Cardiac atrium fibroblast (primary cell): ENCODE data around the gene USP17L28. TPM values are rescaled to one million over a fixed set of nuclear protein-coding genes. Genes with fewer than 3 reads are reported as not detected.

Experiments
- total RNA-seq: library from RNA; depleted of rRNA; stranded (reverse); fragments of >200 nt; gene quantifications from 2 replicates; pipeline ENCODE4 v1.2.3, GENCODE V29; 2015

USP17L28 gene
- not detected in 2 replicates for total RNA-seq

DNA sequence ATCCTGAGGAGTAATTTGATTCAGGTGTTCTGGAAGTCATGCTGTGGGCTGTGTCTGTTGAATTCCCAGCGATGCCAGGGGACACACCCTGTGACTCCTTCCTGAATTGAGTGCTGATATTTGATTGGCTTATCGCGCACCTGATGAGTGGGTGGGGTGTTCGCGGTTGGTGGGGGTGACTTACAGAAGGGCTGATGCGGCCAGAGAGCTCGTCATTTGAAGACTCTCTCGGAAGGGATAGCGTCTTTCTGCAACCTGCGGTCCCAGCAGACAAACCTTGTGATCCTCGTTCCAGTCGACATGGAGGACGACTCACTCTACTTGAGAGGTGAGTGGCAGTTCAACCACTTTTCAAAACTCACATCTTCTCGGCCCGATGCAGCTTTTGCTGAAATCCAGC lies at the start of gene USP17L28:
USP17L28 (plus strand) TSS at position 301 of the 400 bp plus-strand sequence; CDS start at position 301, 0 bp downstream.

GRCh38 chr4:9324865-9325264 lies 23.8 kb upstream of the USP17L28 start, which contains the start of gene USP17L24:
Gene USP17L24 (plus strand): TSS chr4:9325165. CDS start chr4:9325165, 0 bp downstream.

GRCh38 chr4:9329611-9330010 lies 19.1 kb upstream of the USP17L28 start, which contains the start of gene USP17L25:
Gene USP17L25 (plus strand): TSS chr4:9329911. CDS start chr4:9329911, 0 bp downstream.

DNA sequence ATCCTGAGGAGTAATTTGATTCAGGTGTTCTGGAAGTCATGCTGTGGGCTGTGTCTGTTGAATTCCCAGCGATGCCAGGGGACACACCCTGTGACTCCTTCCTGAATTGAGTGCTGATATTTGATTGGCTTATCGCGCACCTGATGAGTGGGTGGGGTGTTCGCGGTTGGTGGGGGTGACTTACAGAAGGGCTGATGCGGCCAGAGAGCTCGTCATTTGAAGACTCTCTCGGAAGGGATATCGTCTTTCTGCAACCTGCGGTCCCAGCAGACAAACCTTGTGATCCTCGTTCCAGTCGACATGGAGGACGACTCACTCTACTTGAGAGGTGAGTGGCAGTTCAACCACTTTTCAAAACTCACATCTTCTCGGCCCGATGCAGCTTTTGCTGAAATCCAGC lies 14.3 kb upstream of the USP17L28 start, which contains the start of gene USP17L26:
USP17L26 (plus strand) TSS at position 301 of the 400 bp plus-strand sequence; CDS start at position 301, 0 bp downstream.

DNA sequence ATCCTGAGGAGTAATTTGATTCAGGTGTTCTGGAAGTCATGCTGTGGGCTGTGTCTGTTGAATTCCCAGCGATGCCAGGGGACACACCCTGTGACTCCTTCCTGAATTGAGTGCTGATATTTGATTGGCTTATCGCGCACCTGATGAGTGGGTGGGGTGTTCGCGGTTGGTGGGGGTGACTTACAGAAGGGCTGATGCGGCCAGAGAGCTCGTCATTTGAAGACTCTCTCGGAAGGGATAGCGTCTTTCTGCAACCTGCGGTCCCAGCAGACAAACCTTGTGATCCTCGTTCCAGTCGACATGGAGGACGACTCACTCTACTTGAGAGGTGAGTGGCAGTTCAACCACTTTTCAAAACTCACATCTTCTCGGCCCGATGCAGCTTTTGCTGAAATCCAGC lies 9.6 kb upstream of the USP17L28 start, which contains the start of gene USP17L5:
USP17L5 (plus strand) TSS at position 301 of the 400 bp plus-strand sequence; CDS start at position 301, 0 bp downstream.

DNA sequence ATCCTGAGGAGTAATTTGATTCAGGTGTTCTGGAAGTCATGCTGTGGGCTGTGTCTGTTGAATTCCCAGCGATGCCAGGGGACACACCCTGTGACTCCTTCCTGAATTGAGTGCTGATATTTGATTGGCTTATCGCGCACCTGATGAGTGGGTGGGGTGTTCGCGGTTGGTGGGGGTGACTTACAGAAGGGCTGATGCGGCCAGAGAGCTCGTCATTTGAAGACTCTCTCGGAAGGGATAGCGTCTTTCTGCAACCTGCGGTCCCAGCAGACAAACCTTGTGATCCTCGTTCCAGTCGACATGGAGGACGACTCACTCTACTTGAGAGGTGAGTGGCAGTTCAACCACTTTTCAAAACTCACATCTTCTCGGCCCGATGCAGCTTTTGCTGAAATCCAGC lies 4.8 kb upstream of the USP17L28 start, which contains the start of gene USP17L27:
USP17L27 (plus strand) TSS at position 301 of the 400 bp plus-strand sequence; CDS start at position 301, 0 bp downstream.

DNA sequence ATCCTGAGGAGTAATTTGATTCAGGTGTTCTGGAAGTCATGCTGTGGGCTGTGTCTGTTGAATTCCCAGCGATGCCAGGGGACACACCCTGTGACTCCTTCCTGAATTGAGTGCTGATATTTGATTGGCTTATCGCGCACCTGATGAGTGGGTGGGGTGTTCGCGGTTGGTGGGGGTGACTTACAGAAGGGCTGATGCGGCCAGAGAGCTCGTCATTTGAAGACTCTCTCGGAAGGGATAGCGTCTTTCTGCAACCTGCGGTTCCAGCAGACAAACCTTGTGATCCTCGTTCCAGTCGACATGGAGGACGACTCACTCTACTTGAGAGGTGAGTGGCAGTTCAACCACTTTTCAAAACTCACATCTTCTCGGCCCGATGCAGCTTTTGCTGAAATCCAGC lies 4.6 kb downstream of the USP17L28 start, which contains the start of gene USP17L29:
USP17L29 (plus strand) TSS at position 301 of the 400 bp plus-strand sequence; CDS start at position 301, 0 bp downstream.

DNA sequence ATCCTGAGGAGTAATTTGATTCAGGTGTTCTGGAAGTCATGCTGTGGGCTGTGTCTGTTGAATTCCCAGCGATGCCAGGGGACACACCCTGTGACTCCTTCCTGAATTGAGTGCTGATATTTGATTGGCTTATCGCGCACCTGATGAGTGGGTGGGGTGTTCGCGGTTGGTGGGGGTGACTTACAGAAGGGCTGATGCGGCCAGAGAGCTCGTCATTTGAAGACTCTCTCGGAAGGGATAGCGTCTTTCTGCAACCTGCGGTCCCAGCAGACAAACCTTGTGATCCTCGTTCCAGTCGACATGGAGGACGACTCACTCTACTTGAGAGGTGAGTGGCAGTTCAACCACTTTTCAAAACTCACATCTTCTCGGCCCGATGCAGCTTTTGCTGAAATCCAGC lies 14.1 kb downstream of the USP17L28 start, which contains the start of gene USP17L30:
USP17L30 (plus strand) TSS at position 301 of the 400 bp plus-strand sequence; CDS start at position 301, 0 bp downstream.

Other genes with a start within 250 kb of the USP17L28 start
- not detected in 2 replicates for gene FAM90A26, start 178.5 kb upstream of the USP17L28 start, total RNA-seq
- gene USP17L10, start 138.2 kb upstream of the USP17L28 start, total RNA-seq: not detected in 2 replicates
- not detected in 2 replicates for gene USP17L11, start 133.5 kb upstream of the USP17L28 start, total RNA-seq
- not detected in 2 replicates for gene USP17L12, start 128.7 kb upstream of the USP17L28 start, total RNA-seq
- not detected in 2 replicates for gene USP17L13, start 124.0 kb upstream of the USP17L28 start, total RNA-seq
- not detected in 2 replicates for gene USP17L15, start 114.5 kb upstream of the USP17L28 start, total RNA-seq
- gene USP17L17, start 105.0 kb upstream of the USP17L28 start, total RNA-seq: not detected in 2 replicates
- not detected in 2 replicates for gene USP17L18, start 100.3 kb upstream of the USP17L28 start, total RNA-seq
- not detected in 2 replicates for gene USP17L19, start 95.5 kb upstream of the USP17L28 start, total RNA-seq
- not detected in 2 replicates for gene USP17L20, start 90.8 kb upstream of the USP17L28 start, total RNA-seq
- gene USP17L21, start 86.0 kb upstream of the USP17L28 start, total RNA-seq: not detected in 2 replicates
- not detected in 2 replicates for gene USP17L22, start 81.3 kb upstream of the USP17L28 start, total RNA-seq
- not detected in 2 replicates for gene USP17L24, start 23.7 kb upstream of the USP17L28 start, total RNA-seq
- not detected in 2 replicates for gene USP17L25, start 19.0 kb upstream of the USP17L28 start, total RNA-seq
- not detected in 2 replicates for gene USP17L26, start 14.2 kb upstream of the USP17L28 start, total RNA-seq
- gene USP17L5, start 9.5 kb upstream of the USP17L28 start, total RNA-seq: not detected in 2 replicates
- gene USP17L27, start 4.7 kb upstream of the USP17L28 start, total RNA-seq: not detected in 2 replicates
- gene USP17L29, start 4.7 kb downstream of the USP17L28 start, total RNA-seq: not detected in 2 replicates
- not detected in 2 replicates for gene USP17L30, start 14.2 kb downstream of the USP17L28 start, total RNA-seq
- gene DEFB131A, start 95.5 kb downstream of the USP17L28 start, total RNA-seq: not detected in 2 replicates